ENCODE data around the gene DMBX1.
A peak's percentile ranks its signal among the peaks of the same experiment; 100 is the strongest.

DMBX1 gene

DNA sequence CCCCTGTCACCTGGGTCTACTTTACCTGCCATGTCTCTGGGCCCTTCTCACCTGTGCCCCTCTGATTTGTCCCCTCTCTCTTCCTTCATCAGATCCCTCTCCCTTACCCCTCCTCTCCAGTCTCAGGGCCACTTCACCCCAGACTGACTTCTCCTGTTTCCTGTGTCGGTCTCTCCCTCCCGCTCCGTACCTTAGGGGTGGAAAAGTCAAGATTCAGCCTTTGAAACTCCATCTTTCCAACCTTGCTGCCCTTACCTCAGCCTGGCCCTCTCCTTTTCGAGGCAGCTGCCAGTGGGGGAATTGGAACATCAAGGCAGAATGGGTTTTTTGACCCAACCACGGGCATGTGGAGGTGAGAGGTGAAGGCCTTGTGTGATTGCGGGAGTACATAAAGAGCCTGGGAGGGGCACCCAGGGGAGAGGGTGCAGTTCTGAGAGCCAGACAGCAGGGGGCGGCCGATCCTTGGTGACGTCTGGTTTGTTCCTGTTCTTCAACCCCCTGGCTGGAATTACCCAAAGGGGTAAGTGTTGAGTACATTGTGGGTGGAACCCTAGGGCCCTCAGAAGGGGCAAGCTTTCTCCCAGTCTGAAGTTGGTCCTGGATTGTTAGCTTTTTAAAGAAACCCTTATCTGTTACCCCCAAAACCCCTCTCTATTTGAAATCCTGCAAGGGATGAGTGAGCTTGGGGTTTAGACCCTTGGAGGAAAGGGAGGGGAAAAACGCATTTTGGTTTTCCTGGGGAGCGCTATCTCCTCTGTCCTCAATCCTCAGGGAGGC lies 12.3 kb upstream of the DMBX1 start:
- H3K4me3 ChIP-seq (ENCODE audit: low read depth, low read length) = no peak overlapping the region
- peak; percentile 17 for DNase-seq (ENCODE audit: low read depth)
- TF ChIP-seq, protein P1, sequence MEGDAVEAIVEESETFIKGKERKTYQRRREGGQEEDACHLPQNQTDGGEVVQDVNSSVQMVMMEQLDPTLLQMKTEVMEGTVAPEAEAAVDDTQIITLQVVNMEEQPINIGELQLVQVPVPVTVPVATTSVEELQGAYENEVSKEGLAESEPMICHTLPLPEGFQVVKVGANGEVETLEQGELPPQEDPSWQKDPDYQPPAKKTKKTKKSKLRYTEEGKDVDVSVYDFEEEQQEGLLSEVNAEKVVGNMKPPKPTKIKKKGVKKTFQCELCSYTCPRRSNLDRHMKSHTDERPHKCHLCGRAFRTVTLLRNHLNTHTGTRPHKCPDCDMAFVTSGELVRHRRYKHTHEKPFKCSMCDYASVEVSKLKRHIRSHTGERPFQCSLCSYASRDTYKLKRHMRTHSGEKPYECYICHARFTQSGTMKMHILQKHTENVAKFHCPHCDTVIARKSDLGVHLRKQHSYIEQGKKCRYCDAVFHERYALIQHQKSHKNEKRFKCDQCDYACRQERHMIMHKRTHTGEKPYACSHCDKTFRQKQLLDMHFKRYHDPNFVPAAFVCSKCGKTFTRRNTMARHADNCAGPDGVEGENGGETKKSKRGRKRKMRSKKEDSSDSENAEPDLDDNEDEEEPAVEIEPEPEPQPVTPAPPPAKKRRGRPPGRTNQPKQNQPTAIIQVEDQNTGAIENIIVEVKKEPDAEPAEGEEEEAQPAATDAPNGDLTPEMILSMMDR (IDR thresholded peaks at IDR 0.05; ENCODE audit: control insufficient read depth, extremely low read depth, insufficient read depth) = peak; percentile 78

DNA sequence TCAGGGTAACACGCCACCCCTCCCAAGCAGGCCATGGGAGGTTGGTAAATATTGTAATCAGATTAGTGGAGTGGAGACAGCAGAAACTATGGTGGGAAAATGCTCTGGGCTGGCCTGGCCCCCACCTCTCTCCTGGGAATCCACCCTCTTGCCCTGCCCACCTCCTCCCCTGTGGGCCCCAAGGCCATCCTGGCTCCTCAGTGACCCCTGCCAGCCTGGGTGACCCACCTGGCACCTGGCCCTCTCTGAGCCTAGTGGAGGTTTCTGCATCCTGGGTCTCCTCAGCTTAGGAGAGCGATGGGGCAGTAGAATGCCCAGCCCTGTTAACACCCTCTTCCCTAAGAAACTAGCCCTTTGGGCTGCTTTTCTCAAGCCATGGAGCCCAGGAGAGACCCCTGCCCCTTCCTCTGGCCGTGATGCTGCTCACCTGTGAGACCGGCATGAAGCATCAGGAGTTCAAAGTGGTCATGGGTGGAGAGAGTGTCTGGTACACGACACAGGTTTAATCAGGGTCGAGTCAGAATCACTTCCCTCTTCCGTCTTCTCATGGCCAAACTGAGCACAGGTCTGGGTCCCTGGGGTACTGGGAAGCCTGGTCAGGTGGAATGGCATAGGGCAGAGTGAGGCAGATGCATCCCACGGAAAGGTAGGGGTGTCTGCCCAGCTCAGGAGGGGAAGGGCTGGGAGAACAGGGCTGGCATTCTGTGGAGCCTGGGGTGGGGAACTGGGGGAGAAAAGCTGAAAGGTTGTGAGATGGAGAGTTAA lies 10.7 kb upstream of the DMBX1 start:
- DNase-seq (ENCODE audit: low read depth) = no peak
- no peak overlapping the region for H3K4me3 ChIP-seq (ENCODE audit: low read depth, low read length)
- TF ChIP-seq, protein P1 (IDR thresholded peaks at IDR 0.05; ENCODE audit: control insufficient read depth, extremely low read depth, insufficient read depth) = no peak

DNA sequence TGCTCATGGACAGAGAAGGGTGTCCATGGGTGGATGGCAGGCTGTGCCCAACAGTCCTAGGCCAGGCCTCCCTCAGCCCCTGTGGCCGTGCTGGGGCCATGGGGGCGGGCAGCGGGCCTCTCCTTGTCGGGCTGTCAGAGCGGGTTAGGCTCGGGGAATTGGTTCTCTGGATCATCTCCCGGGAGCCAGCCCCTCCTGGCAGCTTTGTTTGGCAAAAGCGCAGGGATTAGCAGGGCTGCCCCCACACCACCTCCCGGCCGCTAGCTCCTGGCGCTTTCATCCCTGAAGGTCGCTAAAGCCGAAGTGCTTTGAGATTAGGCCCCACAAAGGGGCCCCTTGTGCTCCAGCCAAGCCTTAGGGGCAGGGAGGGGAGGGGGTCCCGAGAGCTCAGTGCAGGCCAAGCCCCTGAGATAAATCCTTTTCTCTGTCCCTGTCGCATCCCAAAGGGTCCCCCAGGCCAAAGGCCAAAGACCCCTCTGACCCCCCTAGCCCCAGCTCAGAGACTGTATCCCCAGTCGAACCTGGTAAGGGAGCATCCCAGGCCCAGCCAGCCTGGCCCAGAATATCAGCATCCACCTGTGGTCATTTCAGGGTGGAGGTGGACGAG lies 9.8 kb upstream of the DMBX1 start:
- TF ChIP-seq, protein P1 (IDR thresholded peaks at IDR 0.05; ENCODE audit: control insufficient read depth, extremely low read depth, insufficient read depth) = no peak
- no peak for DNase-seq (ENCODE audit: low read depth)
- no peak overlapping the region for H3K4me3 ChIP-seq (ENCODE audit: low read depth, low read length)

DNA sequence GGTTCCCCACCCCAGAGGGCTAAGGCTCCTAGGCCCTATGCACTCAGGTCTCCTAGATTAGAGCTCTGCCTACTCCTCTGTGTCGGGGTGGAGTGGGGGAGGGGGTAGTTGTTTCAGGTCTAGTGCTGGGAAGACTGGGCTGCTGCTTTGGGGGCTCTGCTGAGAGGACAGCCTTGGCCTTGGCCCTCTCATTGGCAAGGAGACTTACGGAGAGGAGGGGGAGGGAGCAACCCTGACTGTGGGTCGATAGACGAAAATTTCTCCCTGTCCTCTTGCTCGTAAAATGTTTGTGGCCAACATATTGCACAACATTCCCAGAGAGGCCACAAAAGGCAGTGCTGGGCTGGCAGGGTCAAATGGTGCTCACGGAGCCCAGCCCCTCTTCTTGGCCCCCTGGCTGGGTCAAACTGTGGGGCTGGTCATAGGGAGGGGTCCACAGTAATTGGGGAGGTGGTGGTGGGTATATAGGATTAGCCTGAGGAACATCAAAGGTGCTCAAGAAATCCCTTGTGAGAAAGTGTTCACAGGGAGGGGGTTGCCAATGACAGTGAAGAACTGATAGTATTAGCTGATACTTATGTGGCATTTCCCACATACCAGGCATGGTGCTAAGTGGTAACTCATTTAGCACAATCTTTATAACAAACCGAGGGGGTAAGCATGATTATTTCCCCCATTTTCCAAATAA lies 8.5 kb upstream of the DMBX1 start:
- TF ChIP-seq, protein P1 (IDR thresholded peaks at IDR 0.05; ENCODE audit: control insufficient read depth, extremely low read depth, insufficient read depth) = no peak
- H3K4me3 ChIP-seq (ENCODE audit: low read depth, low read length) = no peak overlapping the region
- DNase-seq (ENCODE audit: low read depth) = peak; percentile 17

DNA sequence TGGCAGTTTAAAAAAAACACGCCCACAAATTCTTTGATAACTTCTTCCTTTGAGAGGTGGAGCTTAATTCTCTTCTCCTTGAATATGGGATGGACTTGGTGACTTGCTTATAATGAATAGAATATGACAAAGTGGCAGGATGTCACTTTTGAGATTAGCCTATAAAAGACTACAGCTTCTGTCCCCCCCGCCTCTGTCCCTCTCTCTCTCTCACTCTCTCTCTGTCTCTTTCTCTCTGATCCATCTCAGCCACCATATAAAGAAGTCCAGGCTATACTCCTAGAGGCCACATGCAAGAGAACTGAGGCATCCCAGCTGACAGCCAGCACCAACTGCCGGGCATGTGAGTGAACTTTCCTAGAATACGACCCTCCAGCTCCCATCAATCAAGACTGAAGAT lies 7.7 kb upstream of the DMBX1 start:
- no peak overlapping the region for H3K4me3 ChIP-seq (ENCODE audit: low read depth, low read length)
- TF ChIP-seq, protein P1 (IDR thresholded peaks at IDR 0.05; ENCODE audit: control insufficient read depth, extremely low read depth, insufficient read depth) = no peak
- DNase-seq (ENCODE audit: low read depth) = no peak

DNA sequence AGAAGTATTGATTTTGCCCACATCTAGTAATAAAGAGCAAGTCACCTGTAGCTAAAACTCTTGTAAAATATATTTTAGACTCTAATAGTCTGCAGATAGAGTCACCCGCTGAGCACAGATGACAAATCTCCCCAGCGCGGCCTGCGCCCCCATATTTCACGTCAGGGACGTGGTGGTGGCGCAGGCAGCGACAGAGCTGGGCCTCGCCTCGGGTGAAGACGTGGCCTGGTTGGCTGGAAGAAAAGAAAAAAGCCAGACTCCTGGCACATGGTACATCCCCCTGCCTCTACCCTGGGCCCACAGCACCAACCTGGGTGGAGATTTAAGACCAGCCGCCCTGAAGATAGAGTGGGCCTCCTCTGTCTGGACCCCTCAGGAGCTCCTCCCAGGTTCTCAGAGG lies 6.0 kb upstream of the DMBX1 start:
- H3K4me3 ChIP-seq (ENCODE audit: low read depth, low read length) = no peak overlapping the region
- TF ChIP-seq, protein P1 (IDR thresholded peaks at IDR 0.05; ENCODE audit: control insufficient read depth, extremely low read depth, insufficient read depth) = no peak
- no peak for DNase-seq (ENCODE audit: low read depth)

All from LNCaP clone FGC (cell line).